Measurements from ENCODE around the gene CRIM1. TPM values are rescaled to one million over a fixed set of nuclear protein-coding genes. Genes with fewer than 3 reads are reported as not detected.

Gene CRIM1
- polyA plus RNA-seq, 1 donor: 35.6 TPM

DNA sequence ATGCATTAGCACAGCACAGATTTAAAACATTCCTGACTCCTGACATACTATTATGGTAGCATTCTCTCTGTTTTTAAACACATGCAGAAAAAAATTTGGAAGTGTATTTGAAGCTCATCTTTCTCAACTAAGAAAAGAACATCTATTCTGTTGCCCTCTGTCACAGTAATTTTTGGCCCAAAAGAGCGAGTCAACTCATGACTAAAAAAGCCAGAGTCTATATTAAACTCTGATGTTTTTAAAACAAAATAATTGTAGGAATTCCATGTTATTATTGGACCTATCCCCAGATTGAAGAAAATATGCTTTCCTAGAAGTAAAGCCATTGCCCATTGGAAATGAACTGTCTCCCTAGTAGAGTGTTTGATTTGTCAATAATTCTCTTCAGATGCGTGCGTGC, 96.7 kb downstream of the CRIM1 start:
- Histone ChIP-seq H3K4me1 (ENCODE audit: control insufficient read depth, insufficient read depth, low read length) (peaks cover 26% of the 10 kb centered on the region), H3K27ac (ENCODE audit: low read length) (no peak overlapping the region), H3K9me3 (ENCODE audit: control insufficient read depth, low read depth, low read length) (no peaks in the 10 kb centered on the region), H3K4me3 (ENCODE audit: low read length) (no peak overlapping the region), H3K36me3 (ENCODE audit: control insufficient read depth, insufficient read depth, low read length) (peaks cover 8% of the 10 kb centered on the region), H3K27me3 (ENCODE audit: control insufficient read depth, insufficient read depth, low read length) (no peaks in the 10 kb centered on the region)
- DNase-seq: no peak
- 86% methylated on average over 1 of the region's 3 CpGs for WGBS (ENCODE audit: insufficient coverage, low lambda C conversion rate)

DNA sequence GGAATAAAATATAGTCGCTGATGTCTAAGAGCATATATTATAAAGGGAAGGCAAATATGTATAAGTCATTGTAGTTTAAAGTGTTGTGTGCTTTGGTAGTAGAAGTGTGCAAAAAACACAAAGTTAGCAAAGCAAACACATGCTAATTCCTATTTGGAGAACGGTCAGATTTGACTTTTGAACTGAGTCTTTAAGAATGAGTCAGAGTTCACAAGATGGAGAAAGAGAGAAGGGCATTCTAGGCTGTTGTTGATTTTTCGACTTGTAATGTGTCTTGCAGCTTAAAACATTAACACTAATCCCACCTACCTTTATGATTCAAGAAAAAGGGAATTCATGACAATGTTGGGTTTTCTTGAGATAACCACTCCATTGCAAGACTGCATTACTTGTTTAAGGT, 98.1 kb downstream of the CRIM1 start:
- Histone ChIP-seq H3K36me3 (ENCODE audit: control insufficient read depth, insufficient read depth, low read length) (peaks cover 3% of the 10 kb centered on the region), H3K4me1 (ENCODE audit: control insufficient read depth, insufficient read depth, low read length) (peaks cover 29% of the 10 kb centered on the region), H3K27me3 (ENCODE audit: control insufficient read depth, insufficient read depth, low read length) (no peaks in the 10 kb centered on the region), H3K27ac (ENCODE audit: low read length) (no peak overlapping the region), H3K4me3 (ENCODE audit: low read length) (no peak overlapping the region), H3K9me3 (ENCODE audit: control insufficient read depth, low read depth, low read length) (no peaks in the 10 kb centered on the region)
- DNase-seq: peak in 1 of 2 donors; percentile 31
- WGBS (ENCODE audit: insufficient coverage, low lambda C conversion rate): 100% methylated on average over 1 of the region's 3 CpGs

DNA sequence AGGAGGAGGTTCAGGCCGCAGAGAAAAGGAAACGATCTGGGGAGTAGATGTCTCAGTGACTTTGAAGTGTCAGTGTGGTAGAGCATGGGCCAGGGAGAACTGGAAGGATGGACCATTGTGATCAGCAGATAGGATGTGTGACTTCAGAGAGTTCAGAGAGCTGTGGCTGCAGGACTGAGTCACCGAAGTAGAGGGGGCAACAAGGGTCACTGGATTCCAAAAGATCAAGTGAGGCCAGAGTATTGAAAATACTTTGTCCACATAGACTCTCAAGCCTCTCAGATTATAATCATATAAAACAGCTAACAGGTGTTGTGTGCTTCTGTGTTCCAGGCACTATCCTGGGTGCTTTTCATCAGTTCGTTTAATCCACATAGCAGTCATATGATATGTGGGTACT, 99.4 kb downstream of the CRIM1 start:
- no peak overlapping the region for H3K27ac ChIP-seq (ENCODE audit: low read length)
- H3K4me1 ChIP-seq (ENCODE audit: control insufficient read depth, insufficient read depth, low read length): peaks cover 27% of the 10 kb centered on the region
- H3K27me3 ChIP-seq (ENCODE audit: control insufficient read depth, insufficient read depth, low read length): no peaks in the 10 kb centered on the region
- no peak for DNase-seq
- H3K36me3 ChIP-seq (ENCODE audit: control insufficient read depth, insufficient read depth, low read length): peaks cover 3% of the 10 kb centered on the region
- H3K4me3 ChIP-seq (ENCODE audit: low read length): no peak overlapping the region
- WGBS (ENCODE audit: insufficient coverage, low lambda C conversion rate): 100% methylated on average over 1 of the region's 4 CpGs
- H3K9me3 ChIP-seq (ENCODE audit: control insufficient read depth, low read depth, low read length): no peaks in the 10 kb centered on the region

DNA sequence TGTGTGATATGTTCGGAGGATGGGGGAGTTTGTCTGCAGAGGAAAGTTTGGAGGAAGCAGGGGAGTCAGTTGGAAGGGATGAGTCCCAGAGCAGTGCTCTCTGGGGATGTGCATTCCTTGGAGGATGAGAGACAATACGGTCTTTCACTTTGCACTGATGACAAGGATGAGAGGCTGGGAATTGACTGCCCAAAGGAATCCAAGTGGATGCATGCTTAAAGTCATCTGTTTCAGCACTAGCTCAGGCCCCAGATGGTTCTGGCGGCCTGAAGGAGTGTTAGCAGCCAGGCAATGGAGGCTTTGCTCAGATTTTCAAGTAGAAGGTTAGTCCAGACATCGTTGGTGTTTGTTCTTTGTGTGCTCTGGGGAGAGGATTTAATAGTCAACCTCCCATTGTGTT, 100.2 kb downstream of the CRIM1 start:
- H3K27ac ChIP-seq (ENCODE audit: low read length): peak overlapping the region; percentile 13
- H3K4me3 ChIP-seq (ENCODE audit: low read length): no peak overlapping the region
- H3K4me1 ChIP-seq (ENCODE audit: control insufficient read depth, insufficient read depth, low read length): peaks cover 23% of the 10 kb centered on the region
- H3K36me3 ChIP-seq (ENCODE audit: control insufficient read depth, insufficient read depth, low read length): peaks cover 3% of the 10 kb centered on the region
- H3K9me3 ChIP-seq (ENCODE audit: control insufficient read depth, low read depth, low read length): no peaks in the 10 kb centered on the region
- WGBS (ENCODE audit: insufficient coverage, low lambda C conversion rate): 86% methylated on average over 1 of the region's 4 CpGs
- no peak for DNase-seq
- H3K27me3 ChIP-seq (ENCODE audit: control insufficient read depth, insufficient read depth, low read length): no peaks in the 10 kb centered on the region

DNA sequence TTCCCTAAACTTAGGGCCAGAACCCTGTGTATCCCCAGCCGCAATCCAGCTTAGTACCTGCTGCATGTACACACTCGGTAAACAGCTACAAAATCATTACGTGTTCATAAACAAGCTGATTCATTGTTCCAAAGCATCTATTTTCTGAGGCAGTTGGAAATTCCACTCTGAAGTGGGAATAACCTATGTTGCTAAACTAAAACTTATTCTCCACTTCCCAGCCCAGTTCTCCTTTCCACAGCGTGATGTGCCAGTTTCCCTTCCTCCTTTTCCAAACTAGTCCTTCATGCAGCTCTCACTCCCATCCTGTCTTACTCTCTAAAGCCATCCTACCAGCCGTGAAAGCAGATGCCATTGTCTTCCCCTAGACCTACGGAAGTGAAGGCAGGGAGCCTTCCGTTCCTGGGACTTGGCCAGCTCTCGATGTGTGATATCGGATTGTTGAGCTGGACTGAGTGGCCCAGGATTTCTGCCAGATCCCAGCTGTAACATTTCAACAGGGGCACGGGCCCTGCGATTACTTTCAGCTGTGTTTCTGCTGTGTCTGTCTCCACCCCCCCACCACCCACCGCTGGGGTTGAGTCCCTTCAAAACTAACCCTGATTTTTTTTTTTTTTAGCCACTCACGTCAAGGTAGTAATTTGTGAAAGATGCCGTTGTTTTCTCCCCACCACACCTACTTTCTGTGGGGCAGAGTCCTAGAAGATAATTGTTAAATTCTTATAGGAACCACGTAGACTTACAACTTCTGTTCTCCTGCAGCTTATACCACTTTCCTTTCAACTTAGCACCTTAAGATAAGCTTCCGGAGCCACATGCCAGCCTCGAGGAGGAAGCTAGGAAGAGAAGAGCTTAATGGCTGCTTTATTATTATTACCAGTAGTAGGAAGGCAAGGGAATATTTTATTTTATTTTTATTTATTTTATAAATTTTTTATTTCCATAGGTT, 100.9 kb downstream of the CRIM1 start:
- Histone ChIP-seq H3K27ac (ENCODE audit: low read length) (peak overlapping the region; percentile 13), H3K9me3 (ENCODE audit: control insufficient read depth, low read depth, low read length) (no peaks in the 10 kb centered on the region), H3K36me3 (ENCODE audit: control insufficient read depth, insufficient read depth, low read length) (peaks cover 3% of the 10 kb centered on the region), H3K27me3 (ENCODE audit: control insufficient read depth, insufficient read depth, low read length) (no peaks in the 10 kb centered on the region), H3K4me1 (ENCODE audit: control insufficient read depth, insufficient read depth, low read length) (peaks cover 26% of the 10 kb centered on the region), H3K4me3 (ENCODE audit: low read length) (no peak overlapping the region)
- WGBS (ENCODE audit: insufficient coverage, low lambda C conversion rate): 60% methylated on average over 3 of the region's 17 CpGs
- peak in 1 of 2 donors; percentile 61 for DNase-seq

DNA sequence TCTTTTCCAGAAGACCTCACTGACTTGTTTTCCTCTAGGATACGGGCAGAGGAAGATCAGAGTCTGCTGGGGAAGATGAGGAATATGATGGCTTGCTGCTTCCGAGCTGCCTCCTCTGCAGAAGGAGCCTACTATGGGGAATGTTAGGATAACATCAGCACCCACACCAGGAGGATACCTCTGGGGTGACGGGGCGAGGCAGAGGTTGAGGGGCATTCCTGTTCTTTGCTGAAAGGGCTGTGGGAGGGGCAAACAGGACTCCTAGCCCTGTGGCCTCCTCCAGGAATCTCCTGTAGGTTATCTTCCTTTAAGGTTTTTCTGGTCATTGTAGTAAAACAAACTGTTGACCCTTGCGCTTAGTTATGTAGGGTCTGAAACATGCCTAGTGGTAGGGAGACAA, 102.5 kb downstream of the CRIM1 start:
- H3K4me1 ChIP-seq (ENCODE audit: control insufficient read depth, insufficient read depth, low read length): peaks cover 26% of the 10 kb centered on the region
- no CpG with 5 or more reads among the region's 5 CpGs for WGBS (ENCODE audit: insufficient coverage, low lambda C conversion rate)

DNA sequence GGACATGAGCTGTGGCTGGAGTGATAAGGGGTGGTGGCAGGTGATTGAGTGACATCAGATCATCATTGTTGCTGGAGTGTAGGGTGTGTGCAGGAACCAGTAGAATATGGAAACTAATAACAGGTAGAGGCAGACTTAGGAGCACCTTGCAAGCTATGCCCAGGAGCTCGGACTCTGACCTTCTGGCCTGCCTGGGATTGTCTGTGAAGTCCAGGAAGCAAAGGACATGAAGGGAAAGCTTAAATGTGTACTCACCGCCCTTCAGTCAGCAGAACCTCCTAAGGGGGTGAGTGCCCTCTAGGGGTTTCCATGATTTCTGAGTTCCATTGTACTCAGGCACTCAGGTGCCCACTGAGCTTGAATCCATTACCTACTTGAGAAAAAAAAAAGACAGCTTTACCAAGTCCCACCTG, 104.2 kb downstream of the CRIM1 start:
- Histone ChIP-seq H3K4me3 (ENCODE audit: low read length) (no peak overlapping the region), H3K27ac (ENCODE audit: low read length) (peak overlapping the region; percentile 8), H3K9me3 (ENCODE audit: control insufficient read depth, low read depth, low read length) (no peaks in the 10 kb centered on the region), H3K36me3 (ENCODE audit: control insufficient read depth, insufficient read depth, low read length) (peaks cover 6% of the 10 kb centered on the region), H3K4me1 (ENCODE audit: control insufficient read depth, insufficient read depth, low read length) (peaks cover 22% of the 10 kb centered on the region), H3K27me3 (ENCODE audit: control insufficient read depth, insufficient read depth, low read length) (no peaks in the 10 kb centered on the region)
- DNase-seq: peak; percentile 80 to 89
- no CpG with 5 or more reads among the region's 2 CpGs for WGBS (ENCODE audit: insufficient coverage, low lambda C conversion rate)

More for the DNA sequence above, 102.5 kb downstream of the CRIM1 start:
- no peak overlapping the region for H3K27ac ChIP-seq (ENCODE audit: low read length)
- H3K9me3 ChIP-seq (ENCODE audit: control insufficient read depth, low read depth, low read length): no peaks in the 10 kb centered on the region
- DNase-seq: no peak
- peaks cover 3% of the 10 kb centered on the region for H3K36me3 ChIP-seq (ENCODE audit: control insufficient read depth, insufficient read depth, low read length)
- no peaks in the 10 kb centered on the region for H3K27me3 ChIP-seq (ENCODE audit: control insufficient read depth, insufficient read depth, low read length)
- H3K4me3 ChIP-seq (ENCODE audit: low read length): no peak overlapping the region

DNA sequence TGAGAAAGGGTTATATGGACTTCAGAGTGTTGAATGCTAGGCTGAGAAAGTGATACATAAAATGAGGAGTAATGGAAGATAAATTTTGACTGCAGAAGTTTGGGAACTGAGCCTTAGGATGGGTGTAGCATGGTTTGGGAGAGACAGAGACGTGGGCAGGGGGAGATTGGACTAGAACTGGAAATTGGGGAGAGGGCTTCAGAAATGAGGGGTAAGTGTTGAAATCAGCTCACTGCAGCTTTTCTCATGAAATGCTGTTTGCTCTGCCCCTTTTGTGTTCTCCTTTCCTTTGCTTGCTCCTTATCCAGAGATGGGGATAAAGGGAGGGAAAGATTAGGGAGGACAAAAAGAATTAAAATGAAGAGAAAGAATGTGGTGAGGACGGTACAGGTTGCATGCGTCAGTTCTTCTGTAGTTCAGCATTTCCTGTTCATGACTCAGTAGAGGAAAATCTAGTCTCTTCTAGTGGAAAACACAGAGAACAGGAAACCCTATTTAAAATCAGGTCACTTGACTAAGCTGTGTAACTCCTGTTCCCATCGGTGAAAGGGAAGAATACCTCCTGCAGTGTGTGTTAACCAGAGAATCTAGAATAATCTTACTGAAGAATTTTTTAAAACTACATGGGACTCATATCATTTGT, 105.6 kb downstream of the CRIM1 start:
- Histone ChIP-seq H3K27me3 (ENCODE audit: control insufficient read depth, insufficient read depth, low read length) (no peaks in the 10 kb centered on the region), H3K9me3 (ENCODE audit: control insufficient read depth, low read depth, low read length) (no peaks in the 10 kb centered on the region), H3K36me3 (ENCODE audit: control insufficient read depth, insufficient read depth, low read length) (peaks cover 12% of the 10 kb centered on the region), H3K4me1 (ENCODE audit: control insufficient read depth, insufficient read depth, low read length) (peaks cover 22% of the 10 kb centered on the region), H3K4me3 (ENCODE audit: low read length) (no peak overlapping the region), H3K27ac (ENCODE audit: low read length) (peak overlapping the region; percentile 11)
- no peak for DNase-seq
- 61% methylated on average over 2 of the region's 4 CpGs for WGBS (ENCODE audit: insufficient coverage, low lambda C conversion rate)

DNA sequence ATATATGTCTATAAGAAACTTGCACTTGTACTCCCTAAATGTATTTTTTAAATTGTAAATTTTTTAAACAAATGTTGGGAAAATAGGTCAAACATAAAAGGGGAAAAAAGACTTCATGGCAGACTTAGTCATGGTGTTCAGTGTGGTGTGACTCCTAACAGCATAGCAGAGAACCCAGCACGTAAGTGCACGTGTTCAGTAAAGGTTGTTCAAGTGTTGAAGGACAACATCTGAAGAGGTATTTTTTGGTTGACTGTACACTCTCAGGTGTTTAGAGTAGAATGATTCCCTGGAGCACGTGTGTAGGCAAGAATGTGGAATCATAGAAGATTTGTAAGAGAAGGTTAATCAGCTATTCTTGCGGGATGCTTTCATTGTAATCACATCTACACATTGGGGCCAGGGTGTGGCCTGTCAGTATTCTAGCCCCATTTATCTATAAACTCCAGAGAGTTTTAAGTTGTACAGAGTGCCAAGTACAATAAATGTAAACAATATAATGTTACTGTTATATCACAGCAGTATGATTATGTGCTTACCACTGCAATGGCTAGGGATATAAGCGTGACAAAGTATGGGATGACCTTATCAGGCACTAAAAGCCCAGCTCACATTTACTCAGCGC, 106.8 kb downstream of the CRIM1 start:
- Histone ChIP-seq H3K9me3 (ENCODE audit: control insufficient read depth, low read depth, low read length) (no peaks in the 10 kb centered on the region), H3K4me1 (ENCODE audit: control insufficient read depth, insufficient read depth, low read length) (peaks cover 13% of the 10 kb centered on the region), H3K36me3 (ENCODE audit: control insufficient read depth, insufficient read depth, low read length) (peaks cover 16% of the 10 kb centered on the region), H3K4me3 (ENCODE audit: low read length) (no peak overlapping the region), H3K27me3 (ENCODE audit: control insufficient read depth, insufficient read depth, low read length) (no peaks in the 10 kb centered on the region), H3K27ac (ENCODE audit: low read length) (no peak overlapping the region)
- DNase-seq: no peak
- no CpG with 5 or more reads among the region's 6 CpGs for WGBS (ENCODE audit: insufficient coverage, low lambda C conversion rate)

DNA sequence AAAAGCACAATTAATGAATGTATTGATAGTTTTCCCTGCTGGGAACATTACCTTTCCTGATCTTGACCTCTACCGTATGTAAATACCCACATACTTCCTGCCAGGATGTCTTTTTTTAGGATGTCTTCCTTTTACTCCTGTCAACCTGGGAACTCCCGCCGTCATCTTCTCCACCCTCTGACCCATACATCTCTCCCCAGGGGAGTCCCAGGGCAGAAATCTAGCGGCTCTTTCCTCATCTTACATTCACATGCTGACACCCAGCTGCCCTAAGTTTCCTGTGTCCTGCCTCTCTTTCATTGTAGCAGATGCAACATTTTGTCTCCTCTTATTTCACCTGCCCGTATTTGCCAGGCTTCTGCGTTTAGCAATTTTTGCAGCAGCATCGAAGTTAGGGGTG, 107.8 kb downstream of the CRIM1 start:
- WGBS (ENCODE audit: insufficient coverage, low lambda C conversion rate): 100% methylated on average over 2 of the region's 7 CpGs
- no peak overlapping the region for H3K4me3 ChIP-seq (ENCODE audit: low read length)
- H3K27ac ChIP-seq (ENCODE audit: low read length): no peak overlapping the region
- H3K4me1 ChIP-seq (ENCODE audit: control insufficient read depth, insufficient read depth, low read length): peaks cover 12% of the 10 kb centered on the region
- no peaks in the 10 kb centered on the region for H3K9me3 ChIP-seq (ENCODE audit: control insufficient read depth, low read depth, low read length)
- no peaks in the 10 kb centered on the region for H3K27me3 ChIP-seq (ENCODE audit: control insufficient read depth, insufficient read depth, low read length)
- H3K36me3 ChIP-seq (ENCODE audit: control insufficient read depth, insufficient read depth, low read length): peaks cover 20% of the 10 kb centered on the region
- no peak for DNase-seq

Measured in large intestine (tissue), 3 donors.